ENCODE measurements around the gene TOM1L2. TPM values are rescaled to one million over a fixed set of nuclear protein-coding genes. Genes with fewer than 3 reads are reported as not detected.

Gene TOM1L2
- total and polyA plus RNA-seq, 12 donors, result 29.6 to 437 (median 67.7) TPM

DNA sequence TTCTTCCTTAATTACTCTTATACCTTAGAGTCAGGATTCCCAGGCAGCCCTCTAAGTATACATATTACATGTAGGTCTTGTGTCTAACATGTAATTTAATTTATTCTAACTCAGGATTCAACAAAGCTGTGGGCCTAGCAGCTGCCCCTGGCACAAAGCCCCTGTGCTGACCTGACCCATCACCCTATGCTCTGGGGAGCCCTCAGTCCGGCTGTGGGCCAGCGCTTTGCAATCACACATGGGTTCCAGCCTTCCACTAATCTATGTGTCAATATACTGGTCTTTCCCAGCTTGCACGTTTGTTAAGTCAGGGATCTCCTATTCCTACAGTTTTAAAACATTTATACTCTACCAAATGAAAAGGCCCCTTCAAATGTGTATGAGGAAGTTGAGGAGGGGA, 72.7 kb downstream of the TOM1L2 start:
- WGBS, 4 donors, result 65 to 84% (median 80%) methylated on average over 3 of the region's 3 CpGs
- Histone ChIP-seq H3K9me3 (replicated peaks in 1 of 3) (no peaks in the 10 kb centered on the region), H3K4me1 (replicated peaks in 1 of 2) (peaks cover 13 to 30% of the 10 kb centered on the region in 2 donors), H3K36me3 (replicated peaks in 1 of 2) (peaks cover 0 to 12% of the 10 kb centered on the region in 2 donors), H3K27ac (peak overlapping the region in 2 of 5 donors; percentile 61 to 77), H3K4me3 (no peak overlapping the region), H3K27me3 (no peaks in the 10 kb centered on the region)
- TF ChIP-seq, protein P1, sequence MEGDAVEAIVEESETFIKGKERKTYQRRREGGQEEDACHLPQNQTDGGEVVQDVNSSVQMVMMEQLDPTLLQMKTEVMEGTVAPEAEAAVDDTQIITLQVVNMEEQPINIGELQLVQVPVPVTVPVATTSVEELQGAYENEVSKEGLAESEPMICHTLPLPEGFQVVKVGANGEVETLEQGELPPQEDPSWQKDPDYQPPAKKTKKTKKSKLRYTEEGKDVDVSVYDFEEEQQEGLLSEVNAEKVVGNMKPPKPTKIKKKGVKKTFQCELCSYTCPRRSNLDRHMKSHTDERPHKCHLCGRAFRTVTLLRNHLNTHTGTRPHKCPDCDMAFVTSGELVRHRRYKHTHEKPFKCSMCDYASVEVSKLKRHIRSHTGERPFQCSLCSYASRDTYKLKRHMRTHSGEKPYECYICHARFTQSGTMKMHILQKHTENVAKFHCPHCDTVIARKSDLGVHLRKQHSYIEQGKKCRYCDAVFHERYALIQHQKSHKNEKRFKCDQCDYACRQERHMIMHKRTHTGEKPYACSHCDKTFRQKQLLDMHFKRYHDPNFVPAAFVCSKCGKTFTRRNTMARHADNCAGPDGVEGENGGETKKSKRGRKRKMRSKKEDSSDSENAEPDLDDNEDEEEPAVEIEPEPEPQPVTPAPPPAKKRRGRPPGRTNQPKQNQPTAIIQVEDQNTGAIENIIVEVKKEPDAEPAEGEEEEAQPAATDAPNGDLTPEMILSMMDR (IDR thresholded peaks at IDR 0.05), result no peak
- no peak for TF ChIP-seq POLR2A (IDR thresholded peaks at IDR 0.05)
- intact Hi-C loops (cut with DNase I), result no loop called here
- no peak for DNase-seq

- no peak for DNase-seq
- Histone ChIP-seq H3K36me3 (replicated peaks in 1 of 2) (peaks cover 0 to 16% of the 10 kb centered on the region in 2 donors), H3K27me3 (no peaks in the 10 kb centered on the region), H3K4me1 (replicated peaks in 1 of 2) (peaks cover 13 to 30% of the 10 kb centered on the region in 2 donors), H3K27ac (no peak overlapping the region), H3K4me3 (no peak overlapping the region), H3K9me3 (replicated peaks in 1 of 3) (no peaks in the 10 kb centered on the region)
- intact Hi-C loops (cut with DNase I), result no loop called here
- TF ChIP-seq, protein P1 (IDR thresholded peaks at IDR 0.05), result no peak
- TF ChIP-seq POLR2A (IDR thresholded peaks at IDR 0.05), result no peak
- 89 to 97% (median 95%) methylated on average over 2 of the region's 2 CpGs for WGBS, 4 donors
Measured at GRCh38 chr17:17898673-17899072, 73.5 kb downstream of the TOM1L2 start.

- WGBS, 4 donors, result 61 to 69% (median 66%) methylated on average over 2 of the region's 2 CpGs
- Histone ChIP-seq H3K36me3 (replicated peaks in 1 of 2) (peaks cover 0 to 28% of the 10 kb centered on the region in 2 donors), H3K27me3 (no peaks in the 10 kb centered on the region), H3K4me3 (no peak overlapping the region), H3K4me1 (replicated peaks in 1 of 2) (peaks cover 13 to 30% of the 10 kb centered on the region in 2 donors), H3K27ac (no peak overlapping the region), H3K9me3 (replicated peaks in 1 of 3) (no peaks in the 10 kb centered on the region)
- TF ChIP-seq, protein P1 (IDR thresholded peaks at IDR 0.05), result no peak
- no peak for TF ChIP-seq POLR2A (IDR thresholded peaks at IDR 0.05)
- intact Hi-C loops (cut with DNase I), result no loop called here
- no peak for DNase-seq
Measured at GRCh38 chr17:17897442-17897841, 74.8 kb downstream of the TOM1L2 start.

GRCh38 chr17:17896746-17897145, 75.5 kb downstream of the TOM1L2 start:
- intact Hi-C loops (cut with DNase I), result no loop called here
- WGBS, 4 donors, result 87 to 91% (median 91%) methylated on average over 8 of the region's 8 CpGs
- H3K9me3 ChIP-seq (replicated peaks in 1 of 3), result no peaks in the 10 kb centered on the region
- H3K36me3 ChIP-seq (replicated peaks in 1 of 2), result peaks cover 0 to 33% of the 10 kb centered on the region in 2 donors
- no peak for DNase-seq
- TF ChIP-seq POLR2A (IDR thresholded peaks at IDR 0.05), result no peak
- TF ChIP-seq, protein P1 (IDR thresholded peaks at IDR 0.05), result no peak
- H3K4me1 ChIP-seq (replicated peaks in 1 of 2), result peaks cover 11 to 24% of the 10 kb centered on the region in 2 donors
- H3K4me3 ChIP-seq, result no peak overlapping the region
- H3K27me3 ChIP-seq, result no peaks in the 10 kb centered on the region
- no peak overlapping the region for H3K27ac ChIP-seq

All from adrenal gland (tissue), 12 donors.